ENCODE measurements around the gene NADSYN1. TPM values are rescaled to one million over a fixed set of nuclear protein-coding genes. Genes with fewer than 3 reads are reported as not detected.

The NADSYN1 gene
- polyA plus RNA-seq, 3 donors: 44.1 to 162 (median 44.8) TPM

GRCh38 chr11:71450507-71450906, 2.5 kb upstream of the NADSYN1 start:
- Histone ChIP-seq H2AFZ (ENCODE audit: insufficient read depth, low read depth, low read length, poor library complexity, severe bottlenecking) (no peak overlapping the region), H3K79me2 (ENCODE audit: insufficient read depth, low read length) (peaks cover 24% of the 10 kb centered on the region), H3K36me3 (replicated peaks in 1 of 2; ENCODE audit: control insufficient read depth in 1 of 2, insufficient read depth in 2 of 2, low read length in 2 of 2) (peaks cover 9 to 10% of the 10 kb centered on the region in 2 donors), H3K4me2 (replicated peaks; ENCODE audit: extremely low read depth, low read length, poor library complexity, severe bottlenecking) (no peak overlapping the region), H3K27me3 (ENCODE audit: control insufficient read depth in 2 of 2, insufficient read depth in 2 of 2, low read length in 2 of 2) (no peaks in the 10 kb centered on the region), H4K20me1 (ENCODE audit: insufficient read depth, low read length) (peaks cover 19% of the 10 kb centered on the region), H3K9me3 (replicated peaks in 1 of 2; ENCODE audit: control insufficient read depth in 1 of 2, insufficient read depth in 1 of 2, low read length in 2 of 2) (peaks cover 7 to 10% of the 10 kb centered on the region in 2 donors), H3K9ac (ENCODE audit: insufficient read depth, low read length, poor library complexity, severe bottlenecking) (no peak overlapping the region), H3K27ac (ENCODE audit: low read depth in 1 of 2, low read length in 2 of 2) (no peak overlapping the region), H3K4me1 (ENCODE audit: control insufficient read depth in 1 of 2, insufficient read depth in 2 of 2, low read length in 2 of 2) (peaks cover 49 to 56% of the 10 kb centered on the region in 2 donors), H3K4me3 (replicated peaks in 1 of 3; ENCODE audit: low read depth in 2 of 3, low read length in 3 of 3) (no peak overlapping the region)
- H3K36me3 Mint-ChIP-seq: peaks cover 16 to 19% of the 10 kb centered on the region in 2 donors
- H3K27me3 Mint-ChIP-seq (ENCODE audit: low read depth in 3 of 3): peaks cover 0 to 3% (median 0%) of the 10 kb centered on the region in 3 donors
- H3K4me3 Mint-ChIP-seq: no peak overlapping the region
- H3K9me3 Mint-ChIP-seq: peaks cover 7 to 18% (median 13%) of the 10 kb centered on the region in 7 donors
- TF ChIP-seq CTCF (IDR thresholded peaks at IDR 0.05): no peak
- peaks cover 58% of the 10 kb centered on the region for H3K4me1 Mint-ChIP-seq
- intact Hi-C loops (cut with micrococcal nuclease): no loop called here
- DNase-seq: no peak
- 100% methylated on average over 1 of the region's 2 CpGs for WGBS (ENCODE audit: insufficient coverage)
- H3K27ac Mint-ChIP-seq: no peak overlapping the region

GRCh38 chr11:71450939-71451338, 2.1 kb upstream of the NADSYN1 start:
- H3K4me1 Mint-ChIP-seq: peaks cover 58% of the 10 kb centered on the region
- WGBS (ENCODE audit: insufficient coverage): 100% methylated on average over 1 of the region's 3 CpGs
- no peak overlapping the region for H3K4me3 ChIP-seq (replicated peaks in 1 of 3; ENCODE audit: low read depth in 2 of 3, low read length in 3 of 3)
- no peak overlapping the region for H3K4me2 ChIP-seq (replicated peaks; ENCODE audit: extremely low read depth, low read length, poor library complexity, severe bottlenecking)
- H3K9me3 ChIP-seq (replicated peaks in 1 of 2; ENCODE audit: control insufficient read depth in 1 of 2, insufficient read depth in 1 of 2, low read length in 2 of 2): peaks cover 5% of the 10 kb centered on the region in 2 donors
- H3K79me2 ChIP-seq (ENCODE audit: insufficient read depth, low read length): peaks cover 29% of the 10 kb centered on the region
- H3K36me3 ChIP-seq (replicated peaks in 1 of 2; ENCODE audit: control insufficient read depth in 1 of 2, insufficient read depth in 2 of 2, low read length in 2 of 2): peaks cover 13 to 14% of the 10 kb centered on the region in 2 donors
- DNase-seq: no peak
- TF ChIP-seq CTCF (IDR thresholded peaks at IDR 0.05): no peak
- H2AFZ ChIP-seq (ENCODE audit: insufficient read depth, low read depth, low read length, poor library complexity, severe bottlenecking): no peak overlapping the region
- no peaks in the 10 kb centered on the region for H3K27me3 ChIP-seq (ENCODE audit: control insufficient read depth in 2 of 2, insufficient read depth in 2 of 2, low read length in 2 of 2)
- H3K9me3 Mint-ChIP-seq: peaks cover 4 to 14% (median 10%) of the 10 kb centered on the region in 7 donors
- no peak overlapping the region for H3K4me3 Mint-ChIP-seq
- H3K27ac ChIP-seq (ENCODE audit: low read depth in 1 of 2, low read length in 2 of 2): no peak overlapping the region
- no peak overlapping the region for H3K9ac ChIP-seq (ENCODE audit: insufficient read depth, low read length, poor library complexity, severe bottlenecking)
- intact Hi-C loops (cut with micrococcal nuclease): no loop called here
- no peak overlapping the region for H3K27ac Mint-ChIP-seq
- peaks cover 49 to 56% of the 10 kb centered on the region in 2 donors for H3K4me1 ChIP-seq (ENCODE audit: control insufficient read depth in 1 of 2, insufficient read depth in 2 of 2, low read length in 2 of 2)
- H3K27me3 Mint-ChIP-seq (ENCODE audit: low read depth in 3 of 3): peaks cover 0 to 1% (median 0%) of the 10 kb centered on the region in 3 donors
- H3K36me3 Mint-ChIP-seq: peaks cover 18 to 20% of the 10 kb centered on the region in 2 donors
- peaks cover 23% of the 10 kb centered on the region for H4K20me1 ChIP-seq (ENCODE audit: insufficient read depth, low read length)

Data from CD14-positive monocyte (primary cell).